K562 (cell line): ENCODE results near the gene MYMX. TPM values are rescaled to one million over a fixed set of nuclear protein-coding genes. Genes with fewer than 3 reads are reported as not detected.

Experiments used
- BRD9 ChIP-seq: fragments of 450-650 bp; IDR thresholded peaks from 2 replicates; pipeline ENCODE4 v1.6.1; 2018; ENCODE audit warnings: low read depth; ENCODE audit not compliant: partially characterized antibody
- C11orf30 ChIP-seq: fragments of 450-650 bp; IDR thresholded peaks from 2 replicates; pipeline ENCODE4 v1.6.1; 2016; ENCODE audit warnings: low read depth, mild to moderate bottlenecking
- CBFA2T2 ChIP-seq: fragments of 450-650 bp; conservative IDR thresholded peaks from 2 replicates; pipeline ENCODE4 v1.6.1; 2017; ENCODE audit warnings: mild to moderate bottlenecking
- ESRRA ChIP-seq: fragments of 450-650 bp; IDR thresholded peaks from 2 replicates; pipeline ENCODE4 v1.6.1; 2014; ENCODE audit warnings: low read depth, mild to moderate bottlenecking, moderate library complexity, borderline replicate concordance
- HDAC8 ChIP-seq: fragments of 450-650 bp; IDR thresholded peaks from 2 replicates; pipeline ENCODE4 v1.6.1; 2016; ENCODE audit warnings: mild to moderate bottlenecking, missing genetic modification characterization, moderate library complexity, missing compliant biosample characterization
- KLF6 ChIP-seq: fragments of 250-450 bp; sonication (Bioruptor Pico); IDR thresholded peaks from 2 replicates; pipeline ENCODE4 v1.4.0; 2020; ENCODE audit warnings: mild to moderate bottlenecking, moderate library complexity, borderline replicate concordance
- MGA ChIP-seq: fragments of 450-650 bp; IDR thresholded peaks from 2 replicates; pipeline ENCODE4 v1.6.1; 2016; ENCODE audit warnings: mild to moderate bottlenecking, moderate library complexity
- POLR2B ChIP-seq: fragments of 450-650 bp; IDR thresholded peaks from 2 replicates; pipeline ENCODE4 v1.6.1; 2018; ENCODE audit warnings: low read depth; ENCODE audit not compliant: partially characterized antibody
- PTRF ChIP-seq: fragments of 450-650 bp; IDR thresholded peaks from 2 replicates; pipeline ENCODE4 v1.6.1; 2016; ENCODE audit warnings: mild to moderate bottlenecking, missing genetic modification characterization, missing compliant biosample characterization
- RBM39 ChIP-seq: fragments of 200-400 bp; formaldehyde crosslinking; optimal IDR thresholded peaks from 2 replicates; pipeline ENCODE3; 2018; ENCODE audit warnings: low read depth, low read length
- RCOR1 ChIP-seq, 2 experiments: IDR thresholded peaks; 2 replicates each; pipeline ENCODE4 v1.6.1; 2012; ENCODE audit warnings: low read depth in 2 of 2, low read length in 2 of 2, borderline replicate concordance in 1 of 2, improper control_type of control experiment in 1 of 2
- SMARCA4 ChIP-seq: fragments of 450-650 bp; IDR thresholded peaks from 2 replicates; pipeline ENCODE4 v1.6.1; 2016
- ZBED1 ChIP-seq: IDR thresholded peaks from 2 replicates; pipeline ENCODE4 v1.6.1; 2014
- ZFP36 ChIP-seq: fragments of 150-350 bp; IDR thresholded peaks from 2 replicates; pipeline ENCODE4 v1.6.1; 2018; ENCODE audit warnings: low read length, low read depth; ENCODE audit not compliant: partially characterized antibody
- ZNF174 ChIP-seq: fragments of 250-450 bp; sonication (Bioruptor Pico); IDR thresholded peaks from 2 replicates; pipeline ENCODE4 v1.4.0; 2020; ENCODE audit warnings: mild to moderate bottlenecking
- ZNF512 ChIP-seq: IDR thresholded peaks from 2 replicates; pipeline ENCODE4 v1.6.1; 2016; ENCODE audit warnings: missing genetic modification characterization, missing compliant biosample characterization
- polyA plus RNA-seq, 8 experiments: library from polyadenylated mRNA; depleted of rRNA in 4 of 8; stranded (reverse) in 5 of 8; unstranded in 3 of 8; fragments of >200 nt; fragmentation: Nextera tagmentation in 2 of 8; fragmentation: Illumina TruSeq in 1 of 8; extraction: Ambion mirVana in 2 of 8; extraction: Trizol in 1 of 8; gene quantifications; 2 replicates each; pipeline versions ENCODE4 v1.2.1 to v1.2.3, GENCODE V29; 2011 to 2014; ENCODE audit warnings: inconsistent platforms in 1 of 8, missing spikeins in 1 of 8
- total RNA-seq, 7 experiments: library from RNA; depleted of rRNA in 6 of 7; stranded (reverse); fragments of >200 nt in 6 of 7; fragmentation: Illumina TruSeq in 2 of 7; extraction: Trizol in 2 of 7; gene quantifications; 2 replicates each; pipeline versions ENCODE4 v1.2.1 to v1.2.3, GENCODE V29; 2011 to 2021; ENCODE audit warnings: low replicate concordance in 1 of 7

Gene MYMX
- total and polyA plus RNA-seq, 9 of the 15 experiments (the other 6 are each of a cell fraction or from before 2014, with no cell fraction given), result 0.12 TPM; not detected in 8

GRCh38 chr6:44203955-44204354 is 12.8 kb upstream of the MYMX start (continued):
- TF ChIP-seq MGA (no peak), ZNF174 (no peak), CBFA2T2 (no peak), ZNF512 (tag) (no peak), PTRF (tag) (no peak), POLR2B (no peak), HDAC8 (no peak), SMARCA4 (peak; percentile 91), C11orf30 (peak; percentile 41; the same call in 1 of the 2 replicates), RBM39 (no peak), KLF6 (CRISPR knock-in tag) (no peak), RCOR1 (IDR thresholded peaks at IDR 0.05; ENCODE audit: borderline replicate concordance in 1 of 2, low read depth in 2 of 2, low read length in 2 of 2) (peak in 1 of 2 experiments; percentile 65; a peak in 1 of 4 replicates), ESRRA (no peak), ZFP36 (no peak), ZBED1 (no peak), BRD9 (no peak)
